ENCODE measurements around the gene MRPL16. TPM values are rescaled to one million over a fixed set of nuclear protein-coding genes. Genes with fewer than 3 reads are reported as not detected.

Gene MRPL16
- total RNA-seq, 1 donor from 2014 or later = 64.7 TPM

DNA sequence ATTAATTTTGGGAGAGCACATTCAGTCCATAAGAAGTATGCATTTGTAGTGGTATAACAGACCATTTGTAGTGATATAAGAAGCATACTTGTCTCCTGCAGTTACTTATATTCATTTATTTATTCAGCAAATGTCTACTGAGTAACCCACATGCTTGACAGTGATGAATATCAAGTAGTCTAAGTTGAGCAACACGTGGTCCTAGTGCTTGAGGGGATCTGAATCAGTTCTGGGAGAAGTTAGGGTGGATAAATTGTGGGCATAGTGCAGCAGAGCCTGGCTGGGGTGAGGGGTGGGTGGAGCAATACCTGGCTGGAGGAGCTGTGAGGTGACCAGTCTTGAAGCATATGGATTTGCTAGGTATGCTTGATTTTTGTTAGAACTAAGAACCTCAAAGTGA is 31.1 kb downstream of the MRPL16 start:
- DNase-seq (ENCODE audit: low spot score) = no peak
- intact Hi-C loops (cut with DNase I) = no loop called here

DNA sequence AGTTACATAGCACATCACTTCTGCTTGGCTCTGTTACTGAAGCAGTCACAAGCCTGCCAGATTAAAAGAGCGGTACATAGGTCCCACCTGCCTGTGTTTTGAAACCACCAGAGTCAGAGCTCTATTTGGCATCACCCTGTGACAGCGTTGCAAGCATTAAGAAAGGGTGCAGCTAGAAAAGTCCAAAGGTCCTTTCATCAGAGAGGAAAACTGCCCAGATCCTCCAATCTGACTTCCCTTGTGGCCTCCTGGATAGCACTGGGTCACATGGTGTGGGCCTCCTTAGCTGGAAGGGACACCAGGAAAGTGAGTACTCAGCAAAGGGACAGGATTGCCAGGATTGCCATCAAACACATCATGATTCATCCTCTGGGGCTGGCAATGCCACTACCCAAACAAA is 32.5 kb downstream of the MRPL16 start:
- DNase-seq (ENCODE audit: low spot score) = no peak

GRCh38 chr11:59777104-59777503 is 33.5 kb downstream of the MRPL16 start:
- DNase-seq (ENCODE audit: low spot score) = no peak
- intact Hi-C loops (cut with DNase I) = no loop called here

More for the DNA sequence above, 32.5 kb downstream of the MRPL16 start:
- intact Hi-C loops (cut with DNase I) = no loop called here

GRCh38 chr11:59776210-59777066 is 34.1 kb downstream of the MRPL16 start:
- intact Hi-C loops (cut with DNase I) = no loop called here
- DNase-seq (ENCODE audit: low spot score) = no peak

GRCh38 chr11:59773083-59773440 is 37.5 kb downstream of the MRPL16 start:
- intact Hi-C loops (cut with DNase I) = no loop called here
- DNase-seq (ENCODE audit: low spot score) = no peak

- DNase-seq (ENCODE audit: low spot score) = no peak
- intact Hi-C loops (cut with DNase I) = no loop called here
Measured at GRCh38 chr11:59771605-59772004, 39.0 kb downstream of the MRPL16 start.

GRCh38 chr11:59770869-59771268 is 39.7 kb downstream of the MRPL16 start:
- intact Hi-C loops (cut with DNase I) = no loop called here
- no peak for DNase-seq (ENCODE audit: low spot score)

DNA sequence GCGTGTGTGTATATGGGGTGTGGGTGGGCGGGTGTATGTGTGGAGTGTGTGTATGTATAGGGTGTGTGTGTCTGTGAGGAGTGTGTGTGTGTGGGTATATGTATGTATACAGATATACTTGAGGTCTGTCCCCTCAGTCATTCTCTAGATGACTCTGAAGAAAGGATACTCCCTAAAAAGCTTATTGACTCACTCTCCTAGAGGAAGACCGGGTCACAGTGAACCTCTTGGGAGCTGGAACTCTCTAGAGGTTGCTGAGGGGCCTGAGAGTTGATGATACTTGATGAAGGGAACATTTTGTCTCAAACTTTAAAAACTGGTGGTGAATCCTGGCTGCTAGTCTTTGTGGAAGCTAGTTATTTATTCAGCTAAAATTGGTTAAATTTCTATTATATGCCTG is 40.3 kb downstream of the MRPL16 start:
- intact Hi-C loops (cut with DNase I) = no loop called here
- DNase-seq (ENCODE audit: low spot score) = no peak

- DNase-seq (ENCODE audit: low spot score) = no peak
- intact Hi-C loops (cut with DNase I) = no loop called here
Measured at GRCh38 chr11:59769828-59770227, 40.8 kb downstream of the MRPL16 start.

DNA sequence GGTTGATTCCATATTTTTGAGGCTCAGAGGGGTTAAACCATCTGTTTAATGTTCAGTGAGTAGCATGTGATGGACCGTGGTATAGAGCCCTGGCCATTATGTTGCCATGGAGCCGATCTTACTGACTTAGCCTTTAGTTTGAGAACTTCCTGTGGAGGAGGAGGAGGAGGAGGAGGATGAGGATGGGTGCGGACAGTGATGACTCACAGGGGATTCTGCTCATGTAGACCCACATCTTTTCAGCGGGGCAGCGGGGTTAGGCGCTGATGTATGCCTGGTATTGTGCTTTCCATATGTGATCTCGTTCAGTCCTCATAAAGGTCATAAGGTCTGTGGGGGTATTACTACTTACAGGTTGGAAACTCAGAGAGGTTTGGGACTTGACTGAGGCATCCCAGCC is 41.5 kb downstream of the MRPL16 start:
- intact Hi-C loops (cut with DNase I) = no loop called here
- no peak for DNase-seq (ENCODE audit: low spot score)

DNA sequence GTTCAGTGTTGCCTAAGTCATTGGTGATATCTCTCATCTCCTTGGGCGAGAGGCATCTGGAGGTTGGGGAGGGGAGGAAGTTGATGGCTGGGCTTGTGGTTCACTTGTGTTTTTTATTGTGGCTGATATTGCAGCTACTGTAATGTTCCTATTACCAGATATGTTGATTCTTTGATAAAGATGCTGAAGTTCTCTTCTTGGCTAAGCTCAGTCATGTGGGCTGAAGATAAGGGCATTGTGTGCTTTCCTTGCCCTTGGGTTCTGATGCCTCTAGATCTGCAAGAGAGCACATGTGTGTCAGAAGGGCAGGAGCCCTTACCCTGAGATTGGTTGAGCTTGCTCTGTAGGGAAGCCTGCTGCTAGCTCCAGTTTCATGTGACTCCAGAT is 43.4 kb downstream of the MRPL16 start:
- intact Hi-C loops (cut with DNase I) = no loop called here
- DNase-seq (ENCODE audit: low spot score) = no peak

- intact Hi-C loops (cut with DNase I) = no loop called here
- DNase-seq (ENCODE audit: low spot score) = no peak
Measured at GRCh38 chr11:59766542-59767224, 43.9 kb downstream of the MRPL16 start.

DNA sequence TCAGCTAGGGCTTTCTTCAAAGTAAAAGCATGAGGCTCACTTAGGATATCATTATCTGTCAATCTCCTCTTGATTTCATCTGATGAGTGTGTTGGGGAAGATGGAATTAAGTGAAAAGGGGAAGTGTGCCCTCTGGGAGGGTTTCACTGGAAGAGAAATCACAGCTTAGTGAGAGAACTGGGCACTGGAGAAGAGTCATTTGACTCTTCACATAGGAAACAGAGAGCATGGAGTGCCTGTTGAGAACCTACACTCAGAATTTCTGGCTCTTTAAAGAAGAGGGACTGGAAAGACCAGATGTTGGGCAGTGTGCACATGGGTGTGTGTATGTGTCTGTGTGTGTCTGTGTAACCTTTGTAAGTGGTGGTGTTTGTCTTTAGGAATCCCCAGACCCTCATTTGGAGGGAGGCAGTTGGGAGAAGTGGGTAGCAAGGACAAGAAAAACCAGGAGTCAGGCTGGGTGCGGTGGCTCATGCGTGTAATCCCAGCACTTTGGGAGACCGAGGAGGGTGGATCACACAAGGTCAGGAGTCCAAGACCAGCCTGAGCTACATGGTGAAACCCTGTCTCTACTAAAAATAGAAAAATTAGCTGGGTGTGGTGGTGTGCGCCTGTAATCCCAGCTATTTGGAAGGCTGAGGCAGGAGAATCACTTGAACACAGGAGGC is 45.4 kb downstream of the MRPL16 start:
- DNase-seq (ENCODE audit: low spot score) = no peak
- intact Hi-C loops (cut with DNase I) = no loop called here

DNA sequence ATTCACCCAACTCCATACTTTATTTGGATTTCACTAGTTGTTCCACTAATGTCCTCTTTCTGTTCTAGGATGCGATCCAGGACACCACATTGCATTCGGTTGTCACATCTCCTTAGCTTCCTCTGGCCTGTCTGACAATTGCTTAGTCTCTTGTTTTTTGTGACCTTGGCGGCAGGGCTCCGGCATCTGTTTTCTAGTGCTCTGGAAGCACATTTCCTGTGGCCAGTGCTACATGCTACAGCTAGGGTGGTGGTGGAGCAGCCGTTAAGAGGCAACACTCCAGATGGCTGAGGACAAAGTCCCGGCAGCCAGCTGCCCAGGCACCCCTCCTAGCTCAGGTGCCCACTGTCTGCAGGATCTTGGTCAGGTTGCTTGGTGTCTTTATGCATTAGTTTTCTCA is 48.6 kb downstream of the MRPL16 start:
- DNase-seq (ENCODE audit: low spot score) = no peak
- intact Hi-C loops (cut with DNase I) = no loop called here

GRCh38 chr11:59760771-59761170 is 49.8 kb downstream of the MRPL16 start:
- no peak for DNase-seq (ENCODE audit: low spot score)
- intact Hi-C loops (cut with DNase I) = no loop called here

DNA sequence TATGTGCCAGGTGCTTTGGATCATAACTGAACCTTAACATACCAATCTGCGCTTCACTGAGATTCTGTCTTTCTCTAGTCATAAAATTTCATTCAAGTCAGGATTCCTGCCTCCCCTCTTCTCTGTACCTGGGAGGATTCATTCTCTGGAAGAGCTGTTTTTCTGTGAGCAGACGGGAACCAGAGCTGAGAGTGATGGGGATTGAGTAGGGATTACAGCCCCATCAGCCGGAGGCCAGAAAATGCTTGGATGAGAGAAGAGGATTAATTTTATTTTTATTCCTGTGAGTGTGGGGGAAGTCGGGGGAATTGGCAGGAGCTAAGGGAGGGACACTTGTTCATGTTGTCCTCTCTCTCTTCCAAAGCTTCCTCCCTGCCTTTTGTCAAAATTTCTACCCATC is 50.7 kb downstream of the MRPL16 start:
- intact Hi-C loops (cut with DNase I) = loop anchor here (10.0 kb wide), 1 partner anchor 205 kb away; no protein-coding TSS in a partner anchor
- no peak for DNase-seq (ENCODE audit: low spot score)

DNA sequence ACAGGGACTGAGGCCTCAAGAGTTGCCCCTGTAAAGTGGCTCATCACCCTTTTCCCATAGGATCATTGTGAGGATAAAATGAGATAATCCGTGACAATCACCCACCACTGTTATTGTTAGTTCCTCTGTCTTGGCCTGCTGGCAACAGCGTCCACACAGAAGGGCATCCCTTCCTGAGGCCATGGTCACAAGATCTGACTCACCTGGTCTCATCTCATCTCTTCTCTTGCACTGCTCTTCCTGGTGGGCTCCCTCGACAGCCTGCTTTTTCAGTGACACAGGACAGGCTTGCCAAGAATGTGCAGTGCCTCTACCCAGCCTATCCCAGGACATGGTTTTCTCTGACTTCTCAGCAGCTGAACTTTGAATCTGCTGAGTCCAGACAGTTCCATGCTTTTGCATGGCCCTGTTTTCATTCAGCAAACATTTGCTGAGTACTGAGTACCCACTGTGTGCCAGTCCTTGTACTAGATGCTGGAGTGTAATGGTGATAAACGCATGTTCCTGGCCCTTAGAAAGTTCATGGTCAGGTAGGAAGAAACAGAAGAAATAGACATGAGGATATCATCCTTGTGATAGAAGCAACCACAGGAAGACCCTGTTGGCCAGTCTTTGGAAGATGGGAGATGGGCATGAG is 52.1 kb downstream of the MRPL16 start:
- no peak for DNase-seq (ENCODE audit: low spot score)
- intact Hi-C loops (cut with DNase I) = loop anchor here (10.0 kb wide), 1 partner anchor 204 kb away; no protein-coding TSS in a partner anchor

- DNase-seq (ENCODE audit: low spot score) = peak; percentile 83
- intact Hi-C loops (cut with DNase I) = loop anchor here (10.0 kb wide), 1 partner anchor 202 kb away; no protein-coding TSS in a partner anchor
Measured at GRCh38 chr11:59756845-59757244, 53.7 kb downstream of the MRPL16 start.

GRCh38 chr11:59756558-59756840 is 54.1 kb downstream of the MRPL16 start:
- no peak for DNase-seq (ENCODE audit: low spot score)
- intact Hi-C loops (cut with DNase I) = loop anchor here (10.0 kb wide), 1 partner anchor 202 kb away; no protein-coding TSS in a partner anchor

All from cardiac septum (tissue), 1 donor.